Liver (tissue), 9 donors: ENCODE results near the gene EDIL3. TPM values are rescaled to one million over a fixed set of nuclear protein-coding genes. Genes with fewer than 3 reads are reported as not detected.
"Not testable (repeated sequence)": the region's sequence is repeated elsewhere in the genome, so short reads cannot be mapped to it uniquely, and the experiment has no call there.

Source experiments
- DNase-seq: peaks from one replicate; pipeline ENCODE4 v3.0.0-alpha.2; 2017; ENCODE audit warnings: low spot score
- H3K27ac ChIP-seq, 2 donors: one replicate each; pipeline ENCODE4 v1.7.0; 2013; ENCODE audit warnings: inconsistent platforms in 2 of 2, low read length in 2 of 2, control low read depth in 1 of 2, low read depth in 1 of 2, mild to moderate bottlenecking in 1 of 2
- H3K27me3 ChIP-seq, 4 donors: one replicate each; pipeline versions ENCODE4 v1.6.1 to v1.7.0; 2013; ENCODE audit warnings: low read length in 3 of 4, inconsistent platforms in 1 of 4, mild to moderate bottlenecking in 1 of 4, moderate library complexity in 1 of 4; ENCODE audit not compliant: control insufficient read depth in 4 of 4, insufficient read depth in 4 of 4
- H3K36me3 ChIP-seq, 4 donors: one replicate each; pipeline versions ENCODE4 v1.6.1 to v1.7.0; 2013; ENCODE audit warnings: low read length in 3 of 4, mild to moderate bottlenecking in 3 of 4, low read depth in 1 of 4, moderate library complexity in 1 of 4; ENCODE audit not compliant: control insufficient read depth in 4 of 4, insufficient read depth in 3 of 4
- H3K4me1 ChIP-seq, 4 donors: one replicate each; pipeline versions ENCODE4 v1.6.1 to v1.7.0; 2013; ENCODE audit warnings: low read length in 3 of 4, mild to moderate bottlenecking in 3 of 4, moderate library complexity in 1 of 4; ENCODE audit not compliant: control insufficient read depth in 4 of 4, insufficient read depth in 4 of 4
- H3K4me3 ChIP-seq, 3 donors: one replicate each; pipeline versions ENCODE4 v1.6.1 to v1.7.0; 2013; ENCODE audit warnings: low read length in 3 of 3, control low read depth in 1 of 3, low read depth in 1 of 3, mild to moderate bottlenecking in 1 of 3
- H3K9ac ChIP-seq, 2 donors: one replicate each; pipeline ENCODE4 v1.7.0; 2013; ENCODE audit warnings: low read length in 2 of 2, mild to moderate bottlenecking in 2 of 2, moderate library complexity in 2 of 2, control low read depth in 1 of 2, low read depth in 1 of 2
- H3K9me3 ChIP-seq, 4 donors: one replicate each; pipeline versions ENCODE4 v1.6.1 to v1.7.0; 2013; ENCODE audit warnings: low read length in 3 of 4; ENCODE audit not compliant: control insufficient read depth in 4 of 4
- EGR1 ChIP-seq, 2 donors: IDR thresholded peaks; 2 replicates each; pipeline ENCODE4 v1.6.1; 2016 to 2018; ENCODE audit warnings: antibody characterized with exemption in 2 of 2, low read depth in 2 of 2
- FOXA1 ChIP-seq: IDR thresholded peaks from 2 replicates; pipeline ENCODE4 v1.6.1; 2016; ENCODE audit warnings: antibody characterized with exemption
- FOXA2 ChIP-seq: IDR thresholded peaks from 2 replicates; pipeline ENCODE4 v1.6.1; 2016; ENCODE audit warnings: antibody characterized with exemption
- GABPA ChIP-seq, 2 donors: IDR thresholded peaks in 1 of 2; conservative IDR thresholded peaks in 1 of 2; 2 replicates each; pipeline ENCODE4 v1.6.1; 2016; ENCODE audit warnings: antibody characterized with exemption in 2 of 2, mild to moderate bottlenecking in 1 of 2, moderate library complexity in 1 of 2
- HNF4G ChIP-seq: IDR thresholded peaks from 2 replicates; pipeline ENCODE4 v1.6.1; 2016; ENCODE audit warnings: antibody characterized with exemption
- JUND ChIP-seq, 2 donors: IDR thresholded peaks; 2 replicates each; pipeline ENCODE4 v1.6.1; 2016; ENCODE audit warnings: antibody characterized with exemption in 2 of 2
- NR2F2 ChIP-seq: IDR thresholded peaks from 2 replicates; pipeline ENCODE4 v1.6.1; 2016; ENCODE audit warnings: antibody characterized with exemption
- RXRA ChIP-seq, 2 donors: IDR thresholded peaks; 2 replicates each; pipeline ENCODE4 v1.6.1; 2017 to 2018; ENCODE audit warnings: antibody characterized with exemption in 2 of 2, mild to moderate bottlenecking in 1 of 2
- SP1 ChIP-seq: IDR thresholded peaks from 2 replicates; pipeline ENCODE4 v1.6.1; 2018; ENCODE audit warnings: antibody characterized with exemption, mild to moderate bottlenecking
- TAF1 ChIP-seq: conservative IDR thresholded peaks from 2 replicates; pipeline ENCODE4 v1.6.1; 2016; ENCODE audit warnings: antibody characterized with exemption, mild to moderate bottlenecking
- YY1 ChIP-seq: IDR thresholded peaks from 2 replicates; pipeline ENCODE4 v1.6.1; 2016; ENCODE audit warnings: antibody characterized with exemption, mild to moderate bottlenecking
- ZBTB33 ChIP-seq: IDR thresholded peaks from 2 replicates; pipeline ENCODE4 v1.6.1; 2016; ENCODE audit warnings: antibody characterized with exemption
- WGBS: extraction: QIAGEN DNeasy Blood & Tissue Kit; methylation state at CpG from one replicate; pipeline ENCODE4 v1.1.7; 2013; 5-methylcytosine and 5-hydroxymethylcytosine counted together
- polyA plus RNA-seq, 2 donors: library from polyadenylated mRNA; stranded (reverse) in 1 of 2; unstranded in 1 of 2; fragments of 200-250 nt in 1 of 2; fragments of >200 nt in 1 of 2; fragmentation: Nextera tagmentation in 1 of 2; extraction: Ambion mirVana in 1 of 2; gene quantifications; one replicate each; pipeline versions ENCODE4 v1.2.1 to v1.2.3, GENCODE V29; 2013 to 2015
- total RNA-seq, 2 donors: library from RNA; depleted of rRNA; stranded (reverse); fragments of >200 nt; gene quantifications; one replicate each; pipeline ENCODE4 v1.2.3, GENCODE V29; 2014
- TF ChIP-seq, protein P1 (sequence below): IDR thresholded peaks from 2 replicates; pipeline ENCODE4 v1.6.1; 2016; ENCODE audit warnings: antibody characterized with exemption
- TF ChIP-seq, protein P2 (sequence below): IDR thresholded peaks from 2 replicates; pipeline ENCODE4 v1.6.1; 2016; ENCODE audit warnings: antibody characterized with exemption
- donor health status: healthy.
- donor health status: healthy.
- donor health status: healthy.
- donor health status: healthy.
- donor health status: healthy.

The EDIL3 gene
- total and polyA plus RNA-seq, 4 donors = 0.33 to 12.0 (median 0.76) TPM

DNA sequence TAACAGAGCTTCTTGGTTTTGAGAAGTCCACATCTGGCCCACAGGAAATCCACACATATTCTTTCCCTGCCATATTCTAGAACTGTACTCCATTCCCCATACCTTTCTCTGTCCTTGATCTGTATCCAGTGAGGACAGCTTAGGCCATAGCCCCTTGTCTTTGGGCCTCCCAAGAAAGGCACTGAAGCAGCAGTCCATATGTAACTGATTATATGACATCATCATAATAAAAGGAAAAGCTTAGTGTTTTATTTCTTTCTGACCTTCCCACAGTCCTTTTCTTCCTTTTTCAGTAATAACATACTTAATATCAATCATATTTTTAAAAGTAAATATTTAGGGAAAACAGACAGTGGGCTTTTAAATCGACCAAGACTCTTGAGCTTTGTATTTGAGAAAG is 222.0 kb downstream of the EDIL3 start:
- no peaks in the 10 kb centered on the region for H3K9me3 ChIP-seq
- H3K36me3 ChIP-seq = no peaks in the 10 kb centered on the region
- no peak for DNase-seq
- H3K9ac ChIP-seq = no peak overlapping the region
- no peaks in the 10 kb centered on the region for H3K27me3 ChIP-seq
- 60% methylated on average over 1 of the region's 1 CpG for WGBS
- TF ChIP-seq FOXA2 = no peak
- no peak for TF ChIP-seq ZBTB33
- TF ChIP-seq YY1 = no peak
- no peak for TF ChIP-seq RXRA (IDR thresholded peaks at IDR 0.05)
- TF ChIP-seq, protein P1, sequence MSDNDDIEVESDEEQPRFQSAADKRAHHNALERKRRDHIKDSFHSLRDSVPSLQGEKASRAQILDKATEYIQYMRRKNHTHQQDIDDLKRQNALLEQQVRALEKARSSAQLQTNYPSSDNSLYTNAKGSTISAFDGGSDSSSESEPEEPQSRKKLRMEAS = no peak
- TF ChIP-seq EGR1 (IDR thresholded peaks at IDR 0.05; ENCODE audit: low read depth in 2 of 2) = no peak
- TF ChIP-seq, protein P2, sequence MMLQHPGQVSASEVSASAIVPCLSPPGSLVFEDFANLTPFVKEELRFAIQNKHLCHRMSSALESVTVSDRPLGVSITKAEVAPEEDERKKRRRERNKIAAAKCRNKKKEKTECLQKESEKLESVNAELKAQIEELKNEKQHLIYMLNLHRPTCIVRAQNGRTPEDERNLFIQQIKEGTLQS = no peak
- TF ChIP-seq FOXA1 = no peak
- no peak overlapping the region for H3K4me3 ChIP-seq
- H3K27ac ChIP-seq = no peak overlapping the region
- H3K4me1 ChIP-seq = no peaks in the 10 kb centered on the region

GRCh38 chr5:84160650-84161049 is 224.0 kb downstream of the EDIL3 start:
- H3K4me1 ChIP-seq, H3K9me3 ChIP-seq, H3K27ac ChIP-seq, H3K36me3 ChIP-seq, DNase-seq, H3K9ac ChIP-seq, H3K4me3 ChIP-seq, H3K27me3 ChIP-seq: not testable (repeated sequence)

DNA sequence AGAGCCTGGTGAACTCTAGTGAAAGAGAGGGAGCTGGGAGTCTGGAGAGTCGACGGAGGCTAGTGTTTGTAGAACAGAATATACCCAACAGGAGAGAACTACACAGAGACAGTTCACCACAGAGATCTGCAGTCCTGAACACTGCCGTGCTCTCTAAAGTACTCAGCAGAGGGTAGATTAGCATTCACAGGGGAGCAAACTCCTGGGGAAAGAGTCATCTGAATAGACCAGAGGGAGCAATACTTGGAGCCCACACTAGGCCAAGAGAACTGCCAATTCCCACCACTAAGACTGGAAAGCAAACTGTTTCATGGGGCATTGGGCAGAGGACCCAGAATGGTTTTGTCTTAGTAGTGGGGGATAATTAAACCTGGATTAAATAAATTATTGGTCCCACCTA is 235.6 kb downstream of the EDIL3 start:
- H3K27ac ChIP-seq = no peak overlapping the region
- 82% methylated on average over 3 of the region's 3 CpGs for WGBS
- no peak overlapping the region for H3K9ac ChIP-seq
- H3K4me1 ChIP-seq = no peaks in the 10 kb centered on the region
- TF ChIP-seq YY1 (no peak), JUND (IDR thresholded peaks at IDR 0.05) (no peak), TAF1 (no peak), SP1 (no peak)
- peaks cover 0 to under 1% (median 0%) of the 10 kb centered on the region in 4 donors for H3K27me3 ChIP-seq
- no peak overlapping the region for H3K4me3 ChIP-seq
- H3K9me3 ChIP-seq = no peaks in the 10 kb centered on the region
- H3K36me3 ChIP-seq = no peaks in the 10 kb centered on the region
- no peak for DNase-seq

GRCh38 chr5:84148651-84149050 is 236.0 kb downstream of the EDIL3 start:
- DNase-seq = no peak
- no peak overlapping the region for H3K9ac ChIP-seq
- TF ChIP-seq GABPA (IDR thresholded peaks at IDR 0.05 in 1 of 2, conservative IDR thresholded peaks at IDR 0.05 in 1 of 2) (no peak), FOXA2 (no peak), HNF4G (no peak), NR2F2 (no peak), TAF1 (no peak), JUND (IDR thresholded peaks at IDR 0.05) (no peak), YY1 (no peak)
- H3K27me3 ChIP-seq = peaks cover 0 to 3% (median 0%) of the 10 kb centered on the region in 4 donors
- 62% methylated on average over 2 of the region's 2 CpGs for WGBS
- H3K4me3 ChIP-seq = no peak overlapping the region
- H3K27ac ChIP-seq = no peak overlapping the region
- H3K36me3 ChIP-seq = no peaks in the 10 kb centered on the region
- no peaks in the 10 kb centered on the region for H3K4me1 ChIP-seq
- H3K9me3 ChIP-seq = no peaks in the 10 kb centered on the region
